Uterine smooth muscle cell (primary cell): Measurements from ENCODE around the gene DYRK3. TPM values are rescaled to one million over a fixed set of nuclear protein-coding genes. Genes with fewer than 3 reads are reported as not detected.

Source experiments
- total RNA-seq: library from RNA; depleted of rRNA; stranded (reverse); fragments of >200 nt; gene quantifications from 2 replicates; pipeline ENCODE4 v1.2.3, GENCODE V29; 2014

The DYRK3 gene
- total RNA-seq, result 62.2 and 84.9 TPM in 2 replicates

DNA sequence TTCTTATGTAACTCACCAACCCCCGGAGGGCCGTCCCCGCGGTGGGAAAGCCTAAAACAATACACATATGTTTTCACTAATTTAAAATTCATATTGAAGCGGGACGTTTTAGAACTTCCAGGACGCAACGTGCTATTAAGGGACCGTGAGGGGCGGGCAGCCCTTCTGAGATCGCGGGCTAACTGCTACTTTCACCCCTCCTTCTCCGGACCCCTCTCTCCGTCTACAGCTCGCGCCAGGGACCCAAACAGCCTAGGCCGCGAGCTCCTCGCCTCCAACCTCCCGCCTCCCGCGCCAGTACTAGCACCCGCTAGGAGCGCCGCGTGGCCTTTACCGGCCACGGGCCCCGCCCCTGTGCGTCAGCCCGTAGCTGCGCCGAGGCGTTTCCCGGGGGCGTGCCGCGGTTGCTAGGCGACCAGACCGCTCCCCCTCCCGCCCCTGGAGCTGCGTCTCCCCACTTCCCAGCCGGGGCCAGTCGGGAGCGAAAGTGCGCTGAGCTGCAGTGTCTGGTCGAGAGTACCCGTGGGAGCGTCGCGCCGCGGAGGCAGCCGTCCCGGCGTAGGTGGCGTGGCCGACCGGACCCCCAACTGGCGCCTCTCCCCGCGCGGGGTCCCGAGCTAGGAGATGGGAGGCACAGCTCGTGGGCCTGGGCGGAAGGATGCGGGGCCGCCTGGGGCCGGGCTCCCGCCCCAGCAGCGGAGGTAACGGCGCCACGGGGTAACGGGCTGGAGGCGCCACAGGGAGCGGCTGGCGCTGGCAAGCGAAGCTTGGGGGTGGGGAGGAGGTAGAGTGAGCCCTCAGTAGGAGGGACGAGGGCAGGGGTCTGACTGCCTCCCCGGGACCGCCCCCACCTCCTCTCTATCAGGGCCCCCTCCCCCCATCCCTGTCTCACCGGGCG, at the start of gene DYRK3:
Gene DYRK3, plus strand, starts transcription at position 457 of the 898 bp plus-strand sequence. Its CDS starts 168 bp downstream, at position 625.

DNA sequence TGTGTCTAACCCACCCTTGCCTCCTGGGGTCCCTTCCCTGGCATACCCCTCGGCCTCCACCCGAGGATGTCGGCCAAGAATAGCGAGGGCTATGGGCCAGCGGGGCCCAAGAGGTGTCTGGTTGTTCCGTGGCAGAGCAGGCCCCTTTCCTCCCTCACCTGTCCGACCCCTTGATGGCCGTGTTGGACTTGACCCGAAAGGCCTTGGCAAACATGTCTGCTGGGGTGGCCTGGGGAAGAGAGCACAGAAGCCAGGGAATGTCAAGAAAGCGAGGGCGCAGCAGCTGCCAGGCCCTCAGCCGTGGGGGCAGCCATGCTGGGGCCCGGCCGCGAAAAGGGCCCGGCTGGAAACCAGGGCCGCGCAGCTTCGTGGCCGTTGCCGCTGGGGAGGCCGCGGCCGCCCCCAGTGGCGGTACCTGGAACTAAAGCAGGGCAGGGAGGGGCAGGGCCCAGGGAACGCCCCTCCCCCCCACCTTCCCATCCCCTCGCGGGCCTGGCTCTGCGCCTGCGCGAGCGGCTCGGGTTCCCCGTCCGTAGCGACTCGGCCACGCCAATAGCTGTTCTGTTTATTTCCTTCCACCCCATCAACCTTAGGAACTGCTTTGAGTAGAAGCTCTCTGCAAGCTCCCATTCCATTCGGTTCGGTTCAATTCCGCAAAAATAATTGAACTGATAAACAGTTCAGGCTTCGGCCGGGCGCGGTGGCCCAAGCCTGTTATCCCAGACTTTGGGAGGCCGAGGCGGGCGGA, 23.0 kb upstream of the DYRK3 start, which contains the start of gene EIF2D:
Gene EIF2D, minus strand, starts transcription at position 337 of the 748 bp plus-strand sequence. Its CDS starts 123 bp downstream, at position 214.

GRCh38 chr1:206684478-206685333, 49.4 kb downstream of the DYRK3 start, which contains the start of gene MAPKAPK2:
Gene MAPKAPK2 (plus strand): TSS chr1:206684905. CDS start chr1:206685230, 325 bp downstream.

Other genes with a start within 250 kb of the DYRK3 start
- 11.4 and 14.3 TPM in 2 replicates for gene IKBKE, start 165.1 kb upstream of the DYRK3 start, total RNA-seq
- gene RASSF5, start 128.0 kb upstream of the DYRK3 start, total RNA-seq, result 0.11 and 0.50 TPM in 2 replicates
- gene EIF2D, start 23.1 kb upstream of the DYRK3 start, total RNA-seq, result 47.9 and 51.2 TPM in 2 replicates
- 30.2 and 30.4 TPM in 2 replicates for gene MAPKAPK2, start 49.4 kb downstream of the DYRK3 start, total RNA-seq
- gene IL19, start 135.2 kb downstream of the DYRK3 start, total RNA-seq, result not detected in 2 replicates
- not detected in 2 replicates for gene IL10, start 137.0 kb downstream of the DYRK3 start, total RNA-seq
- 0.12 TPM in 1 of 2 replicates, not detected in the other for gene IL20, start 230.1 kb downstream of the DYRK3 start, total RNA-seq